Amniotic stem cell (primary cell): ENCODE measurements around the gene PAK1.
"Not testable (repeated sequence)": the region's sequence is repeated elsewhere in the genome, so short reads cannot be mapped to it uniquely, and the experiment has no call there.

Source experiments
- DNase-seq: peaks from one replicate; lab custom pipeline; 2025; lab: John Stamatoyannopoulos, UW

Gene PAK1

GRCh38 chr11:77401486-77402217, 72.2 kb downstream of the PAK1 start:
- DNase-seq = no peak

- no peak for DNase-seq
These were observed 73.0 kb downstream of the PAK1 start for GRCh38 chr11:77400775-77401449.

DNA sequence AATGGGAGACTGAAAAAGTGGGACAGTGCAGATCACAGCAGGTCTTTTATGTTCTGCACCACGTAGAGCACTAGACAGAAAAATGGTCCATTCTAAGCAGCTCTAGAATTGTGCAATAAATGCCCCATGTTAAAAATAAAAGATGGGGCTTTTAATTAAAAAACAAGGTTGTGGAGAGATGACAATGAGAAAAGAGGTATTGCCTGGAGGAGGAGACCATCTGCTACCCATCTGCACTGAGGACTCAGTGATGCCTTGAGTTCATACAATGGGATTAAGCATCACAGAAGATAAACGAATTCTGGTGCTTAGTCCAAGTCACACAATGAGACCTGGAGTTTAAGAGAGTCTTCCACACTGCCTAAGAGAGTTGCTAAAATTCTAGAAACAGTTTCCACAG, 73.6 kb downstream of the PAK1 start:
- no peak for DNase-seq

GRCh38 chr11:77397631-77398030, 76.3 kb downstream of the PAK1 start:
- no peak for DNase-seq

DNA sequence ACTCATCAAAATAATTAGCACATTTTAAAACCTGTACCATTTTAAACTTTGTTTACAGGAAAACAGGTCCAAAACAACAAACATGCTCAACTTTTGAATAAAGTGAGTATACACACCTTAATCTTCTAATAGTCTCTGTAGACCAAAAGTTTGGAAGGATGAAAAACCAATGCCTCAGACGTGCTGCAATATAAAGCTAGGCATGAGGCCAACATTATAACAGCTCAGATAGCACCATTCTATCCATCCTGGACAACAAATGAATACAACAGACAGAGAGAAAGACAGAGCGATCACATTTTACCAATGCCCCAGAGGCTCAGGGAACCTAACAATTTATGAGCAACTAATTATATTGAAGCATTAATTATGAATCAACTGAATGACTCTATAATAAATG, 77.0 kb downstream of the PAK1 start:
- DNase-seq = no peak

GRCh38 chr11:77396305-77396704, 77.6 kb downstream of the PAK1 start:
- DNase-seq = no peak

GRCh38 chr11:77395460-77396173, 78.3 kb downstream of the PAK1 start:
- DNase-seq = no peak

- no peak for DNase-seq
These were observed 81.1 kb downstream of the PAK1 start for GRCh38 chr11:77392842-77393241.

DNA sequence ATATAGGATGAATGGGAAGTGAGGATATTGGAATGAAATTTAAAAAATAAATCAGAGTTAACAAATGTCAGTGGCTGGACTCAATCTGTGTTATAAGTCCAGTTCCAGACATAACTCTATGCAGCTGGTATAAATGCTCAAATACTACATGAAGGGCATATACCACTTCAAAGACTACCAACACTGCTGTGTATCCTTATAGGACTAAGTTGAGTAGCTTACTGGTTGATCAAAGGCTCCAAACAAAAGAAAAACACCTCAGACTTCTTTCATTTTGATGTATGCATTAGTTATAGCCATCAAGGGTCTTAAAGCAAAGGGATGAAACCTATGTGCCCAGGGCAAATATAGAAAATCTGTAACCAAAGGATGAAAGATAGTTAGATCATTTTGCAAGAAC, 86.2 kb downstream of the PAK1 start:
- DNase-seq = no peak

GRCh38 chr11:77386178-77386577, 87.7 kb downstream of the PAK1 start:
- DNase-seq = no peak

- DNase-seq = not testable (repeated sequence)
These were observed 88.6 kb downstream of the PAK1 start for GRCh38 chr11:77385255-77385771.

- no peak for DNase-seq
These were observed 89.3 kb downstream of the PAK1 start for GRCh38 chr11:77384571-77384970.

GRCh38 chr11:77383349-77383748, 90.5 kb downstream of the PAK1 start:
- DNase-seq = not testable (repeated sequence)

- DNase-seq = no peak
These were observed 91.9 kb downstream of the PAK1 start for GRCh38 chr11:77381729-77382665.

GRCh38 chr11:77379934-77380333, 94.0 kb downstream of the PAK1 start:
- no peak for DNase-seq

- no peak for DNase-seq
These were observed 94.6 kb downstream of the PAK1 start for GRCh38 chr11:77379253-77379652.

GRCh38 chr11:77377734-77378133, 96.2 kb downstream of the PAK1 start:
- DNase-seq = no peak

- peak; percentile 1 for DNase-seq
These were observed 98.8 kb downstream of the PAK1 start for GRCh38 chr11:77375107-77375506.

DNA sequence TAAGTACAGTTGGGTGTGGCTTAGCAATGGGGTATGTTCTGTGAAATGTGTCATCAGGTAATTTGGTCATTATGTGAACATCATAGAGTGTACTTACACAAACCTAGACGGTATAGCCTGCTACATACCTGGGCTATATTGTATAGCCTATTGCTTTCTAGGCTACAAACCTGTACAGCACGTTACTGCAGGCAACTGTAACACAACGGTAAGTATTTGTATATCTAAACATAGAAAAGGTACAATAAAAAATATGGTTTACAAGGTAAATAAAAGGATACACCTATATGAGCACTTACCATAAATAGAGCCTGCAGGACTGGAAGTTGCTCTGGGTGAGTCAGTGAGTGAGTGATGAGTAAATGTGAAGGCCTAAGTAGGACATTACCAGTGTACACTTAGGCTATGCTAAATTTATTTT, 99.3 kb downstream of the PAK1 start:
- no peak for DNase-seq

DNA sequence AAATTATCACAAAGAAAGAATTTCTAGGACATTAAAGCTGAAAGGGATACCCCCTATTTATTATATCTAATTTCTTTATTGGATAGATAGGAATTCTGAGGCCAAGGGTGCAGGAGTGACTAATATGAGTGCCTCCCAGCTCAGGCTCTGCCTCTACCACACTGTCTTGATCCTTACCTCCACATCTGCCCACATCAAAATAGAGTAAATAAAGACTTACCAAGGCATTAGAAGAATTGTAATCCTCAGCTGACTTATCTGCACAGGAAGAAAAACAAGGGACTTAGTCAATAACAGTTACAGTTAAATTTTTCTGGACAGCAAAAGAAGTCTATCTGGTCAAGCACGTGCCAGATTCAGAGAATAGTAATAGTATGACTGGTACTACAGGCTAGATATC, 99.8 kb downstream of the PAK1 start:
- no peak for DNase-seq

- DNase-seq = no peak
These were observed 101.2 kb downstream of the PAK1 start for GRCh38 chr11:77372726-77373125.

GRCh38 chr11:77371646-77372045, 102.2 kb downstream of the PAK1 start:
- no peak for DNase-seq
